IPS-15b (cell line): ENCODE results near the gene SRP72.
"Not testable (repeated sequence)": the region's sequence is repeated elsewhere in the genome, so short reads cannot be mapped to it uniquely, and the experiment has no call there.

ENCODE experiments used
- H3K27me3 ChIP-seq: one replicate; pipeline ENCODE4 v1.6.1; 2013; ENCODE audit warnings: low read length; ENCODE audit not compliant: control insufficient read depth, insufficient read depth
- H3K36me3 ChIP-seq: one replicate; pipeline ENCODE4 v1.6.1; 2013; ENCODE audit warnings: low read length; ENCODE audit not compliant: control insufficient read depth, insufficient read depth
- H3K4me1 ChIP-seq: one replicate; pipeline ENCODE4 v1.6.1; 2013; ENCODE audit warnings: mild to moderate bottlenecking, low read length; ENCODE audit not compliant: control insufficient read depth, insufficient read depth
- H3K4me3 ChIP-seq: one replicate; pipeline ENCODE4 v1.5.1; 2013; ENCODE audit warnings: low read depth, low read length
- H3K9ac ChIP-seq: one replicate; pipeline ENCODE4 v1.6.1; 2013; ENCODE audit warnings: low read depth, mild to moderate bottlenecking, low read length
- H3K9me3 ChIP-seq: one replicate; pipeline ENCODE4 v1.6.1; 2013; ENCODE audit warnings: mild to moderate bottlenecking, low read length; ENCODE audit not compliant: control insufficient read depth, insufficient read depth

Gene SRP72

GRCh38 chr4:56438766-56439165, 28.7 kb upstream of the SRP72 start:
- Histone ChIP-seq H3K36me3 (peaks cover 4% of the 10 kb centered on the region), H3K9ac (no peak overlapping the region), H3K4me1 (peaks cover 7% of the 10 kb centered on the region), H3K4me3 (no peak overlapping the region), H3K27me3 (no peaks in the 10 kb centered on the region), H3K9me3 (no peaks in the 10 kb centered on the region)

- H3K4me3 ChIP-seq: no peak overlapping the region
- H3K9ac ChIP-seq: no peak overlapping the region
- H3K36me3 ChIP-seq: peaks cover 6% of the 10 kb centered on the region
- H3K4me1 ChIP-seq: peaks cover 7% of the 10 kb centered on the region
- H3K27me3 ChIP-seq: no peaks in the 10 kb centered on the region
- H3K9me3 ChIP-seq: no peaks in the 10 kb centered on the region
These were observed 26.4 kb upstream of the SRP72 start for GRCh38 chr4:56440983-56441382.

- peaks cover 23% of the 10 kb centered on the region for H3K36me3 ChIP-seq
- no peak overlapping the region for H3K9ac ChIP-seq
- H3K27me3 ChIP-seq: no peaks in the 10 kb centered on the region
- H3K4me1 ChIP-seq: peaks cover 7% of the 10 kb centered on the region
- H3K4me3 ChIP-seq: no peak overlapping the region
- H3K9me3 ChIP-seq: no peaks in the 10 kb centered on the region
These were observed 22.7 kb upstream of the SRP72 start for GRCh38 chr4:56444719-56445118.

GRCh38 chr4:56445699-56446098, 21.7 kb upstream of the SRP72 start:
- peaks cover 3% of the 10 kb centered on the region for H3K4me1 ChIP-seq
- H3K9ac ChIP-seq: no peak overlapping the region
- H3K9me3 ChIP-seq: no peaks in the 10 kb centered on the region
- H3K4me3 ChIP-seq: no peak overlapping the region
- H3K27me3 ChIP-seq: no peaks in the 10 kb centered on the region
- peaks cover 23% of the 10 kb centered on the region for H3K36me3 ChIP-seq

GRCh38 chr4:56448301-56448700, 19.1 kb upstream of the SRP72 start:
- Histone ChIP-seq H3K27me3 (no peaks in the 10 kb centered on the region), H3K36me3 (peaks cover 24% of the 10 kb centered on the region), H3K9me3 (no peaks in the 10 kb centered on the region), H3K4me3 (no peak overlapping the region), H3K4me1 (no peaks in the 10 kb centered on the region), H3K9ac (no peak overlapping the region)

- H3K4me3 ChIP-seq, H3K27me3 ChIP-seq, H3K9ac ChIP-seq, H3K9me3 ChIP-seq, H3K4me1 ChIP-seq: not testable (repeated sequence)
- peaks cover 29% of the 10 kb centered on the region for H3K36me3 ChIP-seq
These were observed 17.9 kb upstream of the SRP72 start for GRCh38 chr4:56449475-56449874.

GRCh38 chr4:56450342-56450741, 17.1 kb upstream of the SRP72 start:
- Histone ChIP-seq H3K9me3 (no peaks in the 10 kb centered on the region), H3K36me3 (peaks cover 34% of the 10 kb centered on the region)

GRCh38 chr4:56460085-56460484, 7.3 kb upstream of the SRP72 start:
- H3K36me3 ChIP-seq: peaks cover 39% of the 10 kb centered on the region
- H3K27me3 ChIP-seq: no peaks in the 10 kb centered on the region
- H3K9ac ChIP-seq: no peak overlapping the region
- H3K9me3 ChIP-seq: no peaks in the 10 kb centered on the region
- no peaks in the 10 kb centered on the region for H3K4me1 ChIP-seq
- H3K4me3 ChIP-seq: no peak overlapping the region

More at GRCh38 chr4:56450342-56450741, 17.1 kb upstream of the SRP72 start:
- no peak overlapping the region for H3K9ac ChIP-seq
- no peaks in the 10 kb centered on the region for H3K27me3 ChIP-seq
- no peaks in the 10 kb centered on the region for H3K4me1 ChIP-seq
- no peak overlapping the region for H3K4me3 ChIP-seq

- H3K9me3 ChIP-seq: no peaks in the 10 kb centered on the region
- peaks cover 2% of the 10 kb centered on the region for H3K4me1 ChIP-seq
- H3K4me3 ChIP-seq: no peak overlapping the region
- H3K27me3 ChIP-seq: no peaks in the 10 kb centered on the region
- H3K36me3 ChIP-seq: peaks cover 29% of the 10 kb centered on the region
- no peak overlapping the region for H3K9ac ChIP-seq
These were observed 5.3 kb upstream of the SRP72 start for GRCh38 chr4:56462157-56462556.

GRCh38 chr4:56463711-56464110, 3.7 kb upstream of the SRP72 start:
- H3K4me1 ChIP-seq: peaks cover 4% of the 10 kb centered on the region
- no peak overlapping the region for H3K4me3 ChIP-seq
- peaks cover 21% of the 10 kb centered on the region for H3K36me3 ChIP-seq
- no peaks in the 10 kb centered on the region for H3K27me3 ChIP-seq
- no peaks in the 10 kb centered on the region for H3K9me3 ChIP-seq
- no peak overlapping the region for H3K9ac ChIP-seq

- Histone ChIP-seq H3K4me1 (peaks cover 4% of the 10 kb centered on the region), H3K27me3 (no peaks in the 10 kb centered on the region), H3K9ac (no peak overlapping the region), H3K9me3 (no peaks in the 10 kb centered on the region), H3K4me3 (no peak overlapping the region), H3K36me3 (peaks cover 18% of the 10 kb centered on the region)
These were observed 2.8 kb upstream of the SRP72 start for GRCh38 chr4:56464581-56464980.

- peak overlapping the region; percentile 99 for H3K4me3 ChIP-seq
- peaks cover 4% of the 10 kb centered on the region for H3K4me1 ChIP-seq
- H3K9ac ChIP-seq: peak overlapping the region; percentile 93
- H3K9me3 ChIP-seq: no peaks in the 10 kb centered on the region
- no peaks in the 10 kb centered on the region for H3K27me3 ChIP-seq
- H3K36me3 ChIP-seq: peaks cover 9% of the 10 kb centered on the region
These were observed 1.7 kb upstream of the SRP72 start for GRCh38 chr4:56465599-56466295.
